Loucy (cell line): ENCODE results near the gene RICTOR.

Experiments
- EZH2phosphoT487 ChIP-seq: fragments of 200-600 bp; IDR thresholded peaks from 2 replicates; pipeline ENCODE4 v1.6.1; 2018; ENCODE audit warnings: antibody characterized with exemption, mild to moderate bottlenecking, moderate library complexity, borderline replicate concordance
- TF ChIP-seq, protein P1 (sequence below): fragments of 200-600 bp; sonication (generic); conservative IDR thresholded peaks from 2 replicates; pipeline ENCODE4 v1.5.1; 2014; ENCODE audit warnings: mild to moderate bottlenecking, antibody characterized with exemption, low read length

GRCh38 chr5:39115644-39116343 is 41.6 kb upstream of the RICTOR start:
- TF ChIP-seq, protein P1, sequence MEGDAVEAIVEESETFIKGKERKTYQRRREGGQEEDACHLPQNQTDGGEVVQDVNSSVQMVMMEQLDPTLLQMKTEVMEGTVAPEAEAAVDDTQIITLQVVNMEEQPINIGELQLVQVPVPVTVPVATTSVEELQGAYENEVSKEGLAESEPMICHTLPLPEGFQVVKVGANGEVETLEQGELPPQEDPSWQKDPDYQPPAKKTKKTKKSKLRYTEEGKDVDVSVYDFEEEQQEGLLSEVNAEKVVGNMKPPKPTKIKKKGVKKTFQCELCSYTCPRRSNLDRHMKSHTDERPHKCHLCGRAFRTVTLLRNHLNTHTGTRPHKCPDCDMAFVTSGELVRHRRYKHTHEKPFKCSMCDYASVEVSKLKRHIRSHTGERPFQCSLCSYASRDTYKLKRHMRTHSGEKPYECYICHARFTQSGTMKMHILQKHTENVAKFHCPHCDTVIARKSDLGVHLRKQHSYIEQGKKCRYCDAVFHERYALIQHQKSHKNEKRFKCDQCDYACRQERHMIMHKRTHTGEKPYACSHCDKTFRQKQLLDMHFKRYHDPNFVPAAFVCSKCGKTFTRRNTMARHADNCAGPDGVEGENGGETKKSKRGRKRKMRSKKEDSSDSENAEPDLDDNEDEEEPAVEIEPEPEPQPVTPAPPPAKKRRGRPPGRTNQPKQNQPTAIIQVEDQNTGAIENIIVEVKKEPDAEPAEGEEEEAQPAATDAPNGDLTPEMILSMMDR = no peak
- TF ChIP-seq EZH2phosphoT487 = no peak
